Activated CD4-positive, CD25-positive, alpha-beta regulatory T cell treated with anti-CD3 and anti-CD28 coated beads, Interleukin-2, amount 50 U/mL, for 16 hours (primary cell): Measurements from ENCODE around the gene CSF2RB.

ENCODE experiments used
- DNase-seq: peaks from one replicate; pipeline ENCODE4 v3.0.0-alpha.2; 2020; ENCODE audit warnings: low read depth, low spot score

CSF2RB gene

GRCh38 chr22:36913427-36914389 lies at the start of gene CSF2RB:
CSF2RB (plus strand) TSS chr22:36913628; CDS start chr22:36922208, 8,580 bp downstream.
- DNase-seq, result no peak

- DNase-seq, result no peak
Observed at GRCh38 chr22:36863979-36864378, 49.4 kb upstream of the CSF2RB start.

- no peak for DNase-seq
Observed at GRCh38 chr22:36864454-36865215, 48.8 kb upstream of the CSF2RB start.

- DNase-seq, result no peak
Observed at GRCh38 chr22:36865346-36865745, 48.1 kb upstream of the CSF2RB start.

- no peak for DNase-seq
Observed at GRCh38 chr22:36867695-36868094, 45.7 kb upstream of the CSF2RB start.

GRCh38 chr22:36868546-36869181 lies 44.8 kb upstream of the CSF2RB start:
- no peak for DNase-seq

GRCh38 chr22:36870250-36870649 lies 43.2 kb upstream of the CSF2RB start:
- DNase-seq, result no peak

GRCh38 chr22:36871669-36872081 lies 41.8 kb upstream of the CSF2RB start:
- DNase-seq, result no peak

GRCh38 chr22:36872084-36872483 lies 41.3 kb upstream of the CSF2RB start:
- DNase-seq, result no peak

- no peak for DNase-seq
Observed at GRCh38 chr22:36872866-36873498, 40.4 kb upstream of the CSF2RB start.

GRCh38 chr22:36873614-36874308 lies 39.7 kb upstream of the CSF2RB start:
- DNase-seq, result peak; percentile 5

- no peak for DNase-seq
Observed at GRCh38 chr22:36874309-36874696, 39.1 kb upstream of the CSF2RB start.

GRCh38 chr22:36874736-36875135 lies 38.7 kb upstream of the CSF2RB start:
- no peak for DNase-seq

- DNase-seq, result no peak
Observed at GRCh38 chr22:36875741-36876140, 37.7 kb upstream of the CSF2RB start.

- no peak for DNase-seq
Observed at GRCh38 chr22:36879775-36880174, 33.7 kb upstream of the CSF2RB start.

- no peak for DNase-seq
Observed at GRCh38 chr22:36881504-36882245, 31.8 kb upstream of the CSF2RB start.

- DNase-seq, result no peak
Observed at GRCh38 chr22:36884349-36885158, 28.9 kb upstream of the CSF2RB start.

- DNase-seq, result no peak
Observed at GRCh38 chr22:36885474-36885873, 28.0 kb upstream of the CSF2RB start.

- no peak for DNase-seq
Observed at GRCh38 chr22:36886016-36886415, 27.4 kb upstream of the CSF2RB start.
